Nucleus accumbens (tissue), 56 donors: Measurements from ENCODE around the gene TRIM14.
A peak's percentile ranks its signal among the peaks of the same experiment; 100 is the strongest.
"Not testable (repeated sequence)": the region's sequence is repeated elsewhere in the genome, so short reads cannot be mapped to it uniquely, and the experiment has no call there.

Experiments
- DNase-seq, 56 donors: peaks; one replicate each; lab custom pipeline; 2025; lab: John Stamatoyannopoulos, UW

TRIM14 gene

DNA sequence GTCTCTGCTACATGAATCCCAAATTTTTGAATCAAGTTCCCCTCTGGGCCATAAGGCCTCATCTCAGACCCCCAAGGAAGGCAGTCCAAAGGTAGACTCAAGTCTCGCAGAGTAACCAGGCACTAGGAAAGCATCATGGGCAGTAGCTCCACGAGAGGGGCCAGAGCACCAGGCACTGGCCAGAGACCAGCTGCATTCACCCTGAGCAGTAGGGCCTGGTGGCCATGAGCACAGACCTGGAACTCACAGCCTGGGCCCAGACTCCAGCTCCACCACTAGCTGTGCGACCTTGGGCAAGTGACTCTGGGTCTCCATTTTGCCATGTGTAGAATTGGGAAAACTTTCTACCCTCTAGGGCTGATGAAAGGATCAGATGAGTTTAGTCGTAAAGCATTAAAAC, 34.0 kb downstream of the TRIM14 start:
- DNase-seq: no peak

DNA sequence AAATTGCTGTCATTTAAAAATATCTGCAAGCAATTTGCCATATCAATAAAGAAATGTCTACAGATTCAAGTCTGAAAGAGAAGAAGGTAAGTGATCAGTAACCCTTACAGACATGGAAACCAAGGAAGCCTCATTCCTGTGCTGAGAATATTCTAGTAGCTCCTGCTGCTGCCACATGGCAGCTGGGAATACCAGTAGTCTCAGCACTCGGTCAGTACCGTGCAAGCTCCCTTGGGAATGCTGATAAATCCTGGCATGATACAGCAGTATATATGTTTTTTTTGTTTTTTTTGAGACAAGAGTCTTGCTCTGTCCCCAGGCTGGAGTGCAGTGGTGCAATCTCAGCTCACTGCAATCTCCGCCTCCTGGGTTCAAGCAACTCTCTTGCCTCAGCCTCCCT, 34.6 kb downstream of the TRIM14 start:
- DNase-seq: no peak

- no peak for DNase-seq
Measured at GRCh38 chr9:98083566-98084183, 35.3 kb downstream of the TRIM14 start.

- DNase-seq: no peak
Measured at GRCh38 chr9:98083061-98083501, 35.9 kb downstream of the TRIM14 start.

DNA sequence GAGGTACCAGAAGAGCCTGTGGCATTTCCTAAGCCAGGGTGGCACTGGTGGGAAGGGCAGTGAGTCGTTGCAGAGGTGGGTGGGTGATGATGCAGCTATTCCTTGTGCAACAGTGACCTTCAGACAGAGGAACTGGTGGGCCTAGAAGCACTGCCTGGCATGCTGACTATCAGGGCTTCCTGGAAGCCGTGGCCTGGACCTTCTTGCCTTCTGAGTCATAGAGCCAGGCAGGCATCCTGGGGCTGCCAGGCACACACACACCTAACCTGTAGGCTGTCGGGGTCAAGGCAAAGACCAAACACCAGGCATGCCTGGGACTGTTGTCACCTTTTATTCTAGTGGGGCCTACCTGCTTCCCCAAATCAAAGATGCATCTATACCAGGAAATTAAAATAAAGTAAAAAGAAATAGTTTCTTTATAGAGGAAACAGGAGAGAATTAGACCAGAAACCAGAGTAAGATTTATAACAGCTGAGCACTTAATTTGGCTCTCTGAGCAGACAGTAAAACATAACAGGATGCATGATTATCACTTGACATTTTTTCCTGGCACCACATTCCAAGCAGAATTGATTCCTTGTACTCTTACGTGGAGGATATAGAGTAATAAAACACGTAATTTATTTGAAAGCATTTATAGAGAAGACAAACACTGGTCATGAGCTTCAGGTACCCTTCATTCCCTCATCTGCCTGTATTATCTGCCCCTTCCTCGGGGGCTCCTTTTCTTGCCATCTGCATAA, 37.4 kb downstream of the TRIM14 start:
- peak in 1 of 56 donors; percentile 6 for DNase-seq

GRCh38 chr9:98080780-98081179, 38.2 kb downstream of the TRIM14 start:
- no peak for DNase-seq

DNA sequence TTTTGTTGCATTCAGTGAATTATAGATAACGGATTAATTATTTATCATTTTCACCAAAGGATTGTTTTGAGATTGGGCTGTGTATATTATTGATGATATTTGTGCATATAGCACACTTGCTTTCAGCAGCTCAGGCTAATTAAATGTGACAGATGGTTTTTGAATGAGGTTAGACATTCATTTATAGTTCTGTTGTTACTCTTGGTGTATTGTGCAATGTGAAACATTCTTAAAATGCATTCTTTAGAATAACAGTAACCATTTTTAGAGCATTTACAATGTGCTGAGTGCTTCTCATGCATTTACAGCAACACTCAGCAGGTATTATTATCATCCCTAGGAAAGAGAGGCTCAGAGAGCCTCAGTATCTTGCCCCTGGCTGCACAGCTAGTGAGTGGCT, 38.7 kb downstream of the TRIM14 start:
- no peak for DNase-seq

GRCh38 chr9:98078895-98079294, 40.1 kb downstream of the TRIM14 start:
- no peak for DNase-seq

DNA sequence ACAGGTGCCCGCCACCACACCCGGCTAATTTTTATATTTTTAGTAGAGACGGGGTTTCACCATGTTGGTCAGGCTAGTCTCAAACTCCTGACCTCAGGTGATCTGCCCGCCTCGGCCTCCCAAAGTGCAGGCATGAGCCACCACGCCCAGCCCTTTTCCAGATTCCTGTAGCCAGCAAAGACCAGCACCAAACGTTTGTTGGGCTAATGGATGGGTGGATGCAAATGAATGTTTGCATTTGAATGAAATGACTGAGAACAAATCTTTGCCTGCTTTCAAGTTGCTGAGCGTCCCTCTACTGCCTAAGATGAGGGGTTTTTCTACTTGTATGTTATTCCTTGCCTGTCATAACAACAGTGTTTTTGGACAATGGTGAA, 42.5 kb downstream of the TRIM14 start:
- not testable (repeated sequence) for DNase-seq

DNA sequence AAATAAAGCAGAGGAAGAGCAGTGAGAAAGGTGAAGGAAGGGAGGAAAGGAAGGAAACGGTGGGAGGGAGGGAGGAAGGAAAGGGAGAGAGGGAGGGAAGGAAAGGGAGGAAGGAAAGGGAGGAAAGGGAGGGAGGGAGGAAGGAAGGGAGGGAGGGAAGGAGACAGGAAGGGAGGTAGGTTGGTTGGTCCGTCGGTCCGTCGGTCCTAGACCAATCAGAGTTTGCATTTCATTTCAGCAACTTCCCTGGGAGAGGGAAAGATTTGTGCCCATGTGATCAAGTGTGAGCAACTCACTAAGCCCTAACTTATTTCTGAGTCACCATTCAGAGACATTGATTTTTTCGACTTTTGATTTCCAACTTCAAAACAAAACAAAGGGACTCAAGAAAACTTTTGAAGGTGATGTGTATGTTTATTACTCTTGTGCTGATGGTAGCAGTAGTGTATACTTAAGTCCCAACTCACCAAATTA, 43.7 kb downstream of the TRIM14 start:
- no peak for DNase-seq

- DNase-seq: peak in 43 of 56 donors; percentile 5 to 84 (median 31)
Measured at GRCh38 chr9:98074115-98074990, 44.7 kb downstream of the TRIM14 start.

- no peak for DNase-seq
Measured at GRCh38 chr9:98071737-98072136, 47.3 kb downstream of the TRIM14 start.

DNA sequence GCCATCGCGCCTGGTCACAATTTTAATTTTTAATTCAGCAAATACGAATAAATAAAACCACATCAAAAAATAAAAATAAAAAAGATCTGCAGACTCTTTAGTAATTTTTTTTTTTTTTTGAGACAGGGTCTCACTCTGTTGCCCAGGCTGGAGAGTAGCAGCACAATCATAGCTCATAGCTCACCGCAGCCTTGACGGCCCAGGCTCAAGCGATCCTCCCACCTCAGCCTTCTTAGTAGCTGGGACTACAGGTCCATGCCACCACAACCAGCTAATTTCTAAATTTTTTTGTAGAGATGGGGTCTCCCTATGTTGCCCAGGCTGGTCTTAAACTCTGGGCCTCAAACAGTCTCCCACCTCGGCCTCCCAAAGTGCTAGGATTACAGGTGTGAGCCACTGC, 48.3 kb downstream of the TRIM14 start:
- DNase-seq: no peak

DNA sequence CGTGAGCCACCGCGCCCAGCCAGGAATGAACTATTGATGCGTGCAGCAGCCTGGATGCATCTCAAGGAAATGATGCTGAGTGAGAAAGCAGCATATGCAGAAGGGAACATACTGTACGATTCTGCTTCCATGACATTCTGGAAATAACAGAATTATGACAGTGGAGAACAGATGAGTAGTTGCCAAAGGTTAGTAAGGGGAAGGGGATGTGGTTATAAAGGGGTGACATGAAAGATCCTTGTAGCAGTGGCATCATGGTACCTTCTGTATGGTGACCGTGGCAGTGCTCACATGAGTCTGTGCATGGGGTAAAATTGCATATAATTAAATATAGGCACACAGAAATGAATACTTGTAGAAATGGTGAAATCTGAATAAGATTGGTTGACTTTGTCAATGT, 49.5 kb downstream of the TRIM14 start:
- DNase-seq: no peak

GRCh38 chr9:98067184-98067583, 51.8 kb downstream of the TRIM14 start:
- no peak for DNase-seq

GRCh38 chr9:98066235-98066634, 52.8 kb downstream of the TRIM14 start:
- DNase-seq: no peak

- peak in 2 of 56 donors; percentile 13 to 16 for DNase-seq
Measured at GRCh38 chr9:98064623-98065392, 54.2 kb downstream of the TRIM14 start.

GRCh38 chr9:98062161-98062560, 56.9 kb downstream of the TRIM14 start:
- DNase-seq: no peak

DNA sequence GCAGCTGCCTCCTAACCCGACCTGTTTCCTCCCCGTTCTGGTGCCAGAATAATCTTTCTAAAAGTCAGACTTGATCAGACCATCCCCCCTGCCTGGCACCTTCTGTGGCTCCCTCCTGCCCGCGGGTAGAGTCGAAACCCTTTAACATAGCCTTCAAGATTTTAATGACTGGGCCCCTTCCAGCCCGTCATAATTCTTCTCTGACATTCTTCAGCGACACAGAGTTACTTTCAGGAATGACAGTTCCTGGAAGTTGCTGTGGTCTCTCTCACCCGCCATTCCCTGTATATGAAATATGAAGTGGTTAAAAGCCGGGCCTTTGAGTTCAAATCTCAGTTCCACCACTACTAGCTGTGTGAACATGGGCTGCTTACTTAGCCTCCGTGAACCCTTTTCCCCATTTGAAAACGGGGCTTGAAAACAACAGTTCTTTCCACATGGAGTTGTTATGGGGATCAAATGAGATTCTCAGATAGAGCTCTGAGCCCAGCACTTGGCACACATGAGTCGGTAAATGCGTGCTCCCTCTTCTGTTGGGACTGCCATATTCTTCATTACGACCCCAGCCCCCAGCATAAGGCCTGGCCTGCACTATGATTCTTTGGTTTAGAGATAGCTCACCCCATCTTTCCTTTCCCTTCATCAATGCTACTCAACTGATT, 61.8 kb downstream of the TRIM14 start:
- DNase-seq: peak in 3 of 56 donors; percentile 45 to 60 (median 60)
